Mucosa of rectum (tissue), 2 donors: ENCODE measurements around the gene MS4A10.
"Not testable (repeated sequence)": the region's sequence is repeated elsewhere in the genome, so short reads cannot be mapped to it uniquely, and the experiment has no call there.

Experiments
- H3K27ac ChIP-seq, 2 donors: one replicate each; pipeline ENCODE4 v1.7.0; 2013; ENCODE audit warnings: inconsistent platforms in 2 of 2, low read depth in 2 of 2, low read length in 2 of 2
- H3K27me3 ChIP-seq, 2 donors: one replicate each; pipeline ENCODE4 v1.7.0; 2013; ENCODE audit warnings: low read length in 2 of 2; ENCODE audit not compliant: control insufficient read depth in 2 of 2, insufficient read depth in 2 of 2
- H3K36me3 ChIP-seq, 2 donors: one replicate each; pipeline ENCODE4 v1.7.0; 2013; ENCODE audit warnings: low read length in 2 of 2; ENCODE audit not compliant: control insufficient read depth in 2 of 2, insufficient read depth in 2 of 2
- H3K4me1 ChIP-seq, 2 donors: one replicate each; pipeline ENCODE4 v1.7.0; 2013; ENCODE audit warnings: low read length in 2 of 2, mild to moderate bottlenecking in 1 of 2; ENCODE audit not compliant: control insufficient read depth in 2 of 2, insufficient read depth in 2 of 2
- H3K4me3 ChIP-seq, 2 donors: one replicate each; pipeline ENCODE4 v1.7.0; 2013; ENCODE audit warnings: low read length in 2 of 2
- H3K9ac ChIP-seq, 2 donors: one replicate each; pipeline ENCODE4 v1.7.0; 2013; ENCODE audit warnings: low read length in 2 of 2, low read depth in 1 of 2, mild to moderate bottlenecking in 1 of 2
- H3K9me3 ChIP-seq, 2 donors: one replicate each; pipeline ENCODE4 v1.7.0; 2013; ENCODE audit warnings: low read length in 2 of 2; ENCODE audit not compliant: control insufficient read depth in 2 of 2
- donor health status: healthy.
- donor health status: Normal muscosa, but diverticular disease.

The MS4A10 gene

GRCh38 chr11:60818057-60818456, 32.9 kb downstream of the MS4A10 start:
- H3K9me3 ChIP-seq, result peaks cover 4 to 8% of the 10 kb centered on the region in 2 donors
- no peak overlapping the region for H3K27ac ChIP-seq
- no peaks in the 10 kb centered on the region for H3K4me1 ChIP-seq
- no peak overlapping the region for H3K4me3 ChIP-seq
- H3K27me3 ChIP-seq, result no peaks in the 10 kb centered on the region
- no peaks in the 10 kb centered on the region for H3K36me3 ChIP-seq
- H3K9ac ChIP-seq, result no peak overlapping the region

DNA sequence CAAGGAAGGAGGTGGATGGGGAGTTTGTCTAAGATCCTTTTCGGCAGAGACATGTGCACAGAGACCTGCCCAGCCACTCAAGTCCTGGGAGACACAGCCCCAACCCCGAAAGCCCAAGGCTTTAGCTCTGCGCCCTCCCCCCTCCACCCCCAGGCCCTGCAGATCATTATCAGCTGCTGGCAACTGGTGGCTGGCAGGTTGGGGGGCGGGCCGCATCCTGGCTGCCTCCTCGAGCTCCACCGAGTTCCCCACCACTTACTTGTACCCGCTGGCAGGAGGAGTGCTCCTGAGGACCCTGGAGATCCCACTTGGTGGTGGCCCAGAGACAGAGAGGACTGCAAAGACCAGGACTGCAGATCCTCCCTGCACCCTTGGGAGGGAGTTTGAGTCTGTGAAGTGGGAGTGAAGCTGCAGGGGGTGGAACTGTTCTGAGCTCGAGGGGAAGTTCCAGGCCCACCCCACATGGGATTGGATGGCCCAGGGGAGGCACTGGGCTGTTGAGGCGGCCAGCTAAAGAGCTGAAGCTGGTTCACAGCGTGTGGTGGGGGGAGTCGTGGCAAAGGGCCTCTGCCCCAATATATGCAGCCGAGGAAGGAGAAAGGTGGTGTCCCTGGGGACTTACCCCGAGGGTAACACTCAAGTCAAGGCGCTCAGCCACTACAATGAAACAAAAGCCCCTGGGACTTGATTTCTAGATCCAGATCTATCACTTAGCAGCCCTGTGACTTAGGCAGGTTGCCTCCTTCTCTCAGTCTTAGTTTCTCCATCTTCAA, 36.9 kb downstream of the MS4A10 start:
- no peaks in the 10 kb centered on the region for H3K4me1 ChIP-seq
- no peak overlapping the region for H3K4me3 ChIP-seq
- no peaks in the 10 kb centered on the region for H3K27me3 ChIP-seq
- no peak overlapping the region for H3K9ac ChIP-seq
- peaks cover under 1 to 1% of the 10 kb centered on the region in 2 donors for H3K9me3 ChIP-seq
- no peak overlapping the region for H3K27ac ChIP-seq
- no peaks in the 10 kb centered on the region for H3K36me3 ChIP-seq

- H3K27me3 ChIP-seq, H3K36me3 ChIP-seq, H3K4me3 ChIP-seq, H3K9ac ChIP-seq, H3K4me1 ChIP-seq, H3K9me3 ChIP-seq, H3K27ac ChIP-seq: not testable (repeated sequence)
These were observed 38.7 kb downstream of the MS4A10 start for GRCh38 chr11:60823745-60824306.

DNA sequence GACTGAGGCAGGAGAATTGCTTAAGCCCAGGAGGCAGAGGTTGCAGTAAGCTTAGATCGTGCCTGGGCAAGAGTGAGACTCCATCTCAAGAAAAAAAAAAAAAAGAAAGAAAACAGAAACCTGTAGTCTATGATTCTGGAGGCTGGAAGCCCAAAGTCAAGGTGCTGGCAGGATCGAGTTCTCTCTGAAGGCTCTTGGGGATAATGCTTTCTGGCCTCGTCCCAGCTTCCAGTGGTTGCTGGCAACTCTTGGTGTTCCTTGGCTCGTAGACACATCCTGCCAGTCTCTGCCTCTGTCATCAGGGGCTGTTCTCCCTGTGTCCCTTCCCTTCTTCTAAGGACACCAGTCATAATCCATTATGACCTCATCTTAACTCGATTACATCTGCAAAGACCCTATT, 40.0 kb downstream of the MS4A10 start:
- H3K4me3 ChIP-seq, result no peak overlapping the region
- H3K9ac ChIP-seq, result no peak overlapping the region
- H3K36me3 ChIP-seq, result no peaks in the 10 kb centered on the region
- no peaks in the 10 kb centered on the region for H3K9me3 ChIP-seq
- no peaks in the 10 kb centered on the region for H3K4me1 ChIP-seq
- no peak overlapping the region for H3K27ac ChIP-seq
- no peaks in the 10 kb centered on the region for H3K27me3 ChIP-seq

DNA sequence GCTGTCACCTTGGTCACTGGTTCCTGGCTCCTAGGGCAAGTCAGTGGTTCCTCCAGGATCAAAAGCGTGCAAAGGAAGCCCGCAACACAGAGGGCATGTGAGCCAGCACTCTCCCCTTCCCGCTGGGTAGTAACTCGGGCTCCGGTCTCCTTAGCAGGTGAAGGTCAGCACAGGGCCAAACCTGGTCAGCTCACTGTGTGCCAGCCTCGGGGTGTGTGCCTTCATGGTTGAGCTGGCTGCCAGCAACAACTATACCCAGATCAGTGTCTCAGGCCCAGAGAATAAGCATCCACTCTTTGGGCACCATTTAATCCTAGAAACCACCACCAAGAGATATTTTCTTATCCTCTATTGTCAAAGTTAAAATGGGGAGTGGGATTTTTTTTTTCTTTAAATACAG, 40.7 kb downstream of the MS4A10 start:
- H3K4me1 ChIP-seq, result peaks cover 0 to 4% of the 10 kb centered on the region in 2 donors

GRCh38 chr11:60830478-60831142, 45.5 kb downstream of the MS4A10 start:
- no peaks in the 10 kb centered on the region for H3K9me3 ChIP-seq
- peak overlapping the region in 1 of 2 donors; percentile 4 for H3K4me3 ChIP-seq
- H3K36me3 ChIP-seq, result no peaks in the 10 kb centered on the region
- peak overlapping the region in 1 of 2 donors; percentile 34 for H3K27ac ChIP-seq
- H3K27me3 ChIP-seq, result no peaks in the 10 kb centered on the region
- H3K9ac ChIP-seq, result peak overlapping the region in 1 of 2 donors; percentile 5
- peaks cover 8 to 20% of the 10 kb centered on the region in 2 donors for H3K4me1 ChIP-seq

More for the DNA sequence above, 40.7 kb downstream of the MS4A10 start:
- H3K9ac ChIP-seq, result no peak overlapping the region
- H3K27ac ChIP-seq, result no peak overlapping the region
- no peaks in the 10 kb centered on the region for H3K36me3 ChIP-seq
- no peak overlapping the region for H3K4me3 ChIP-seq
- no peaks in the 10 kb centered on the region for H3K9me3 ChIP-seq
- H3K27me3 ChIP-seq, result no peaks in the 10 kb centered on the region

- Histone ChIP-seq H3K27me3 (no peaks in the 10 kb centered on the region), H3K27ac (peak overlapping the region in 1 of 2 donors; percentile 34), H3K4me1 (peaks cover 9 to 20% of the 10 kb centered on the region in 2 donors), H3K9ac (peak overlapping the region in 1 of 2 donors; percentile 5), H3K4me3 (peak overlapping the region in 1 of 2 donors; percentile 4), H3K36me3 (no peaks in the 10 kb centered on the region), H3K9me3 (no peaks in the 10 kb centered on the region)
These were observed 46.0 kb downstream of the MS4A10 start for GRCh38 chr11:60831143-60831500.

- Histone ChIP-seq H3K27me3 (no peaks in the 10 kb centered on the region), H3K27ac (no peak overlapping the region), H3K4me3 (no peak overlapping the region), H3K9ac (no peak overlapping the region), H3K36me3 (no peaks in the 10 kb centered on the region), H3K9me3 (no peaks in the 10 kb centered on the region), H3K4me1 (peaks cover 9 to 20% of the 10 kb centered on the region in 2 donors)
These were observed 46.5 kb downstream of the MS4A10 start for GRCh38 chr11:60831501-60832079.

DNA sequence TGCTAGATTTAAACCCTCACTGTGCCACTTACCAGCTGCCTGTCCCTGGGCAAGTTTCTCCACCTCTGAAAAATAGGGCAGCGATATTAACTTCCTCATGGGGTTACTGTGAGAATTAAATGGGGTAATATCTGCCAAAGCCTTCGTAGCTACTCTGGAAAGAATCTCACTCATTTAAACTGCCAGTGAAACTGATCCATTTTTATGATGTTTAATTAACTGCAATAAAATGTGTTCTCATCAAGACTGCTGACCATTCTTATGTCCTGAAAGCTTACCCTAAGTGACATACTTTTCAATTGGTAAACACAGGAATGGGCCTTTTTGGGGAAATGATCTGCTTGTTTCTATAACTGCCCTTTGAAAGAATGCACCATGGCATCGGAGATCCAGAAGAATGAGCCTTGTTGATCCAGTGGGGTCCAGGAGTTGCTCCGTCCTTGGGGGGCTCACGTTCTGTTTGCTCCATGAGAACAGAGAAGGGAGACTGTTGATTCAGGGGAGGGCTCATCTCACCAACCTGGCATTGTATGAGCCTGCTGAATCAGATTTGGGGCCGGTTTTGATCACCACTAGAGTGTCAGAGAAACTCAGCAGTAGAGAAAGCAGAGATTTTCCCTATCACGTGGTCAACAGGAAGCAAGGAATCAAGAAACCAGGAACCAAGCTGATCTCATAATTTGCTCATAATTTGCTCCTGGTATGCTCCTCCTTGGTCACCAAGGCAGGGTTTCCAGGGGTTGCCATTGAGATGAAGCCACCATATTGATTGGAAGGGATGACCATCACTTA, 49.8 kb downstream of the MS4A10 start:
- peaks cover 9 to 20% of the 10 kb centered on the region in 2 donors for H3K4me1 ChIP-seq
- H3K9ac ChIP-seq, result no peak overlapping the region
- H3K9me3 ChIP-seq, result no peaks in the 10 kb centered on the region
- no peak overlapping the region for H3K4me3 ChIP-seq
- H3K36me3 ChIP-seq, result no peaks in the 10 kb centered on the region
- peak overlapping the region; percentile 29 to 71 for H3K27ac ChIP-seq
- H3K27me3 ChIP-seq, result no peaks in the 10 kb centered on the region
